HCT116 (cell line): ENCODE results near the gene PCED1A. TPM values are rescaled to one million over a fixed set of nuclear protein-coding genes. Genes with fewer than 3 reads are reported as not detected.

ENCODE experiments used
- ATAC-seq: fragments of 200-7000 bp; cut with Tn5 transposase; 2 replicates; pipeline ENCODE4 v1.9.1; 2020; ENCODE audit warnings: mild to moderate bottlenecking, moderate library complexity
- BruUV-seq: library from RNA; stranded (reverse); fragments of 400-500 nt; replicated peaks from 2 replicates; lab custom pipeline; 2021; lab: Mats Ljungman, UMichigan
- CTCF ChIA-PET: fragments of 300-600 bp; sonication (Branson Sonifier 250); formaldehyde crosslinking; loops from one replicate; lab custom pipeline; 2021; ENCODE audit warnings: antibody characterized with exemption; lab: Charles Lee
- POLR2A ChIA-PET: fragments of 300-600, 350-600 bp; sonication (Branson Sonifier 250); formaldehyde crosslinking; loops from one replicate; lab custom pipeline; 2021; ENCODE audit warnings: antibody characterized with exemption; lab: Charles Lee
- RAD21 ChIA-PET, 2 experiments: fragments of 300-600 bp; sonication (Branson Sonifier 250); formaldehyde crosslinking; loops; one replicate each; lab custom pipeline; 2023; ENCODE audit warnings: low total read pairs in 2 of 2; ENCODE audit not compliant: uncharacterized antibody in 2 of 2, unreplicated experiment in 2 of 2, low non-redundant PET in 1 of 2; lab: Charles Lee
- DNase-seq: peaks from one replicate; pipeline ENCODE4 v3.0.0-alpha.2; 2010; ENCODE audit warnings: low read depth, low spot score
- H2AFZ ChIP-seq: fragments of 200-600 bp; shearing (Covaris generic), sonication (generic); 2 replicates; pipeline ENCODE4 v1.6.1; 2017; ENCODE audit warnings: low read depth, mixed run types, mixed read lengths, antibody characterized with exemption, low read length; ENCODE audit not compliant: poor library complexity, severe bottlenecking
- H3K27ac ChIP-seq: 2 replicates; pipeline ENCODE4 v1.5.1; 2012; ENCODE audit warnings: low read depth, low read length
- H3K27me3 ChIP-seq: fragments of 200-600 bp; sonication (generic); 2 replicates; pipeline ENCODE4 v1.6.1; 2016; ENCODE audit warnings: mixed run types, low read length, mixed read lengths; ENCODE audit not compliant: insufficient read depth
- H3K36me3 ChIP-seq, 2 experiments: fragments of 200-500 bp in 1 of 2; fragments of 200-600 bp in 1 of 2; sonication (Bioruptor generic) in 1 of 2; sonication (generic) in 1 of 2; 2 replicates each; pipeline versions ENCODE4 v1.5.1 to v1.6.1; 2014 to 2016; ENCODE audit warnings: low read length in 2 of 2, inconsistent platforms in 1 of 2, mixed read lengths in 1 of 2, mixed run types in 1 of 2; ENCODE audit not compliant: insufficient read depth in 2 of 2, control insufficient read depth in 1 of 2
- H3K4me1 ChIP-seq, 2 experiments: fragments of 200-600 bp in 1 of 2; sonication (generic) in 1 of 2; 2 replicates each; pipeline versions ENCODE4 v1.5.1 to v1.6.1; 2012 to 2017; ENCODE audit warnings: low read length in 2 of 2, inconsistent platforms in 1 of 2, mild to moderate bottlenecking in 1 of 2, mixed read lengths in 1 of 2, mixed run types in 1 of 2, moderate library complexity in 1 of 2; ENCODE audit not compliant: insufficient read depth in 2 of 2, control insufficient read depth in 1 of 2
- H3K4me2 ChIP-seq: fragments of 200-600 bp; sonication (generic); 2 replicates; pipeline ENCODE4 v1.6.1; 2017; ENCODE audit warnings: mixed run types, low read length, mixed read lengths
- H3K4me3 ChIP-seq, 2 experiments: fragments of 200-600 bp in 1 of 2; sonication (generic) in 1 of 2; replicated peaks in 1 of 2; 2 replicates each; pipeline ENCODE4 v1.5.1; 2011 to 2016; ENCODE audit warnings: low read length in 2 of 2, control low read depth in 1 of 2, low read depth in 1 of 2, mild to moderate bottlenecking in 1 of 2, mixed read lengths in 1 of 2, mixed run types in 1 of 2
- H3K79me2 ChIP-seq: fragments of 200-600 bp; sonication (generic); 2 replicates; pipeline ENCODE4 v1.6.1; 2017; ENCODE audit warnings: mild to moderate bottlenecking, mixed run types, low read length, moderate library complexity, mixed read lengths; ENCODE audit not compliant: insufficient read depth
- H3K9ac ChIP-seq: fragments of 200-600 bp; sonication (generic); 2 replicates; pipeline ENCODE4 v1.6.1; 2016; ENCODE audit warnings: low read length, mixed read lengths
- H3K9me2 ChIP-seq: fragments of 200-600 bp; sonication (generic), shearing (Covaris generic); 2 replicates; pipeline ENCODE4 v1.6.1; 2017; ENCODE audit warnings: mixed run types, mild to moderate bottlenecking, moderate library complexity; ENCODE audit not compliant: insufficient read depth
- H3K9me3 ChIP-seq, 2 experiments: fragments of 200-500 bp in 1 of 2; fragments of 200-600 bp in 1 of 2; sonication (Bioruptor generic) in 1 of 2; sonication (generic) in 1 of 2; 2 replicates each; pipeline ENCODE4 v1.6.1; 2014 to 2017; ENCODE audit warnings: low read length in 2 of 2, mixed read lengths in 2 of 2, inconsistent platforms in 1 of 2, low read depth in 1 of 2, mild to moderate bottlenecking in 1 of 2, mixed run types in 1 of 2, moderate library complexity in 1 of 2; ENCODE audit not compliant: control insufficient read depth in 1 of 2, insufficient read depth in 1 of 2
- H4K20me1 ChIP-seq: fragments of 200-600 bp; sonication (generic), shearing (Covaris generic); 2 replicates; pipeline ENCODE4 v1.6.1; 2017; ENCODE audit warnings: mixed run types, mild to moderate bottlenecking, moderate library complexity; ENCODE audit not compliant: insufficient read depth
- CEBPB ChIP-seq: IDR thresholded peaks from 2 replicates; pipeline ENCODE4 v1.6.1; 2012; ENCODE audit warnings: low read depth
- EGR1 ChIP-seq: IDR thresholded peaks from 2 replicates; pipeline ENCODE4 v1.6.1; 2012; ENCODE audit warnings: low read depth
- ELF1 ChIP-seq: IDR thresholded peaks from 2 replicates; pipeline ENCODE4 v1.6.1; 2012; ENCODE audit warnings: low read depth, borderline replicate concordance
- EZH2phosphoT487 ChIP-seq: fragments of 200-600 bp; IDR thresholded peaks from 2 replicates; pipeline ENCODE4 v1.6.1; 2018; ENCODE audit warnings: antibody characterized with exemption, borderline replicate concordance
- FOSL1 ChIP-seq: IDR thresholded peaks from 2 replicates; pipeline ENCODE4 v1.6.1; 2012; ENCODE audit warnings: low read depth
- POLR2A ChIP-seq: IDR thresholded peaks from 2 replicates; pipeline ENCODE4 v1.7.0; 2011; ENCODE audit warnings: borderline replicate concordance; ENCODE audit not compliant: insufficient read depth, insufficient read length; ENCODE audit errors: extremely low read depth
- POLR2AphosphoS5 ChIP-seq: IDR thresholded peaks from 2 replicates; pipeline ENCODE4 v1.6.1; 2011; ENCODE audit warnings: mild to moderate bottlenecking, low read depth, low read length, moderate library complexity
- RAD21 ChIP-seq: IDR thresholded peaks from 2 replicates; pipeline ENCODE4 v1.6.1; 2012; ENCODE audit warnings: low read depth, mild to moderate bottlenecking
- SIN3A ChIP-seq: IDR thresholded peaks from 2 replicates; pipeline ENCODE4 v1.6.1; 2012; ENCODE audit warnings: low read depth
- YY1 ChIP-seq: IDR thresholded peaks from 2 replicates; pipeline ENCODE4 v1.6.1; 2011; ENCODE audit warnings: low read length, low read depth, moderate library complexity, mild to moderate bottlenecking; ENCODE audit not compliant: insufficient replicate concordance; ENCODE audit errors: extremely low read depth
- intact Hi-C: fragments of 100-400 bp; cut with micrococcal nuclease; formaldehyde crosslinking; loops from 2 replicates; pipeline ENCODE4 v1.10.0; 2022
- total RNA-seq: library from RNA; stranded (reverse); gene quantifications from one replicate; pipeline ENCODE4 v1.2.1, GENCODE V29; 2021; ENCODE audit not compliant: unreplicated experiment
- TF ChIP-seq, protein P1 (sequence below): IDR thresholded peaks from 2 replicates; pipeline ENCODE4 v1.6.1; 2012
- TF ChIP-seq, protein P2 (sequence below): IDR thresholded peaks from 2 replicates; pipeline ENCODE4 v1.6.1; 2012
- TF ChIP-seq, protein P3 (sequence below): IDR thresholded peaks from 2 replicates; pipeline ENCODE4 v1.6.1; 2011; ENCODE audit warnings: mild to moderate bottlenecking, low read length, moderate library complexity; ENCODE audit not compliant: insufficient replicate concordance; ENCODE audit errors: extremely low read depth
- TF ChIP-seq, protein P4 (sequence below): IDR thresholded peaks from 2 replicates; pipeline ENCODE4 v1.6.1; 2012; ENCODE audit warnings: low read depth

Gene PCED1A
- total RNA-seq, 1 experiment from 2014 or later, result 31.8 TPM

DNA sequence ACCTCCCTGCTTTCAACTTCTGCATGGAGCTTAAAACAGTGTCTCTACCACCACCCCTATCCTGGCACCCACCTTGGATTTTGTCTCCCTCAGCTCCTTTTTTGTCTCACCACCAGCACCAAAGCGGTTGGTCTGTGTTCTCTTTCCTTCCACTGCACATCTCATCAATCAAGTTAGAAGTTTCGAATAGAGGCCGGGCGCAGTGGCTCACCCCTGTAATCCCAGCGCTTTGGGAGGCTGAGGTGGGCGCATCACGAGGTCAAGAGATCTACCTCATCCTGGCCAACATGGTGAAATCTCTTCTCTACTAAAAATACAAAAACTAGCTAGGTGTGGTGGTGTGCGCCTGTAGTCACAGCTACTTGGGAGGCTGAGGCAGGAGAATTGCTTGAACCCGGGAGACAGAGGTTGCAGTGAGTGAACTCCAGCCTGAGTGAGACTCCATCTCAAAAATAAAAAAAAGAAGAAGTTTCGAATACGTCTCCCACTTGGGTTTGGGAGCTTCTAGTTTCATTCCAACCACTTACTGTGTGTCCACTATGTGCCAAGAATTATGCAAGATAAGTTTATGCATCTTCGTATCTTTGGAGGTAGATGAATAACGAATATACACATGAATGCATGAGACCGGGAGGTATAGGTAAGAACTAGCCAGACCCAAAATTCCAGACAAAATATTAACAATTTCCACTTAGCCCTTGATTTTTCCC lies 5.9 kb downstream of the PCED1A start:
- RAD21 ChIA-PET, result no interaction called here
- H3K79me2 ChIP-seq, result peaks cover 3% of the 10 kb centered on the region; the same call in 1 of the 2 replicates
- no peak overlapping the region for H3K9ac ChIP-seq
- H3K4me1 ChIP-seq, result peaks cover 6 to 13% of the 10 kb centered on the region in 2 experiments
- CTCF ChIA-PET, result no interaction called here
- H4K20me1 ChIP-seq, result no peaks in the 10 kb centered on the region
- ATAC-seq (no peak), DNase-seq (no peak)
- H3K9me3 ChIP-seq, result no peaks in the 10 kb centered on the region
- no peak overlapping the region for H3K4me2 ChIP-seq
- H2AFZ ChIP-seq, result no peak overlapping the region
- intact Hi-C loops, result no loop called here
- no peaks in the 10 kb centered on the region for H3K9me2 ChIP-seq
- POLR2A ChIA-PET, result no interaction called here
- TF ChIP-seq EZH2phosphoT487 (no peak), ELF1 (no peak), SIN3A (no peak), POLR2AphosphoS5 (no peak), POLR2A (no peak), YY1 (no peak)
- TF ChIP-seq, protein P1, sequence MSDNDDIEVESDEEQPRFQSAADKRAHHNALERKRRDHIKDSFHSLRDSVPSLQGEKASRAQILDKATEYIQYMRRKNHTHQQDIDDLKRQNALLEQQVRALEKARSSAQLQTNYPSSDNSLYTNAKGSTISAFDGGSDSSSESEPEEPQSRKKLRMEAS, result no peak
- TF ChIP-seq, all 23 proteins: peak for 0
- H3K27me3 ChIP-seq, result no peaks in the 10 kb centered on the region
- H3K27ac ChIP-seq, result no peak overlapping the region
- no peak overlapping the region for H3K4me3 ChIP-seq
- no TSS peak for BruUV-seq
- no peaks in the 10 kb centered on the region for H3K36me3 ChIP-seq

DNA sequence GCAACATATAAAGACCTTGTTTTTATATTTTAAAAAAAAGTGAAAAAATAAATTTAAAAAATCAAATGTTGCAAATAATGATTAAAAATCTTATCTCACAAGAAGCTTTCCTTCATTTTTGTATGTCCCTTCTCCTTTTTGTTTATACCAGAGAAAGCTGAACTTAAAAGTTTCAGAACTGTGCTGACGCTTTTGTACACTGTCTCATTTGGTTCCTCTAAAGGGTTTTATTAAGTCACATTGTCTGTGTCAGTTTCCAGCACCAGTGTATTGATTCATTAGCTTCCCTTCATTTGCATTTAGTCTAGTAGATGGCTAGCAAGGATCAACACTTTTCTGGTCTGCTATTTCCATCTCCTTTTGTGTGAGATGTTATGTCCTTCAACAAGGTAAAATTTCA lies 6.7 kb downstream of the PCED1A start:
- H3K9me2 ChIP-seq, result no peaks in the 10 kb centered on the region
- peaks cover 2% of the 10 kb centered on the region; the same call in 1 of the 2 replicates for H3K27me3 ChIP-seq
- no peak overlapping the region for H3K4me2 ChIP-seq
- intact Hi-C loops, result no loop called here
- no peak for DNase-seq
- H3K9ac ChIP-seq, result no peak overlapping the region
- H2AFZ ChIP-seq, result no peak overlapping the region
- CTCF ChIA-PET, result no interaction called here
- no peaks in the 10 kb centered on the region for H3K36me3 ChIP-seq
- peaks cover 6 to 10% of the 10 kb centered on the region in 2 experiments for H3K4me1 ChIP-seq
- POLR2A ChIA-PET, result no interaction called here
- H3K27ac ChIP-seq, result no peak overlapping the region
- no peak overlapping the region for H3K4me3 ChIP-seq
- no peak for ATAC-seq
- no peaks in the 10 kb centered on the region for H3K9me3 ChIP-seq
- no peaks in the 10 kb centered on the region for H4K20me1 ChIP-seq
- RAD21 ChIA-PET, result no interaction called here
- H3K79me2 ChIP-seq, result no peaks in the 10 kb centered on the region
- BruUV-seq, result no TSS peak
- TF ChIP-seq FOSL1 (no peak), RAD21 (no peak), SIN3A (no peak), EGR1 (no peak), POLR2AphosphoS5 (no peak), CEBPB (no peak), EZH2phosphoT487 (no peak)
- TF ChIP-seq, protein P2, sequence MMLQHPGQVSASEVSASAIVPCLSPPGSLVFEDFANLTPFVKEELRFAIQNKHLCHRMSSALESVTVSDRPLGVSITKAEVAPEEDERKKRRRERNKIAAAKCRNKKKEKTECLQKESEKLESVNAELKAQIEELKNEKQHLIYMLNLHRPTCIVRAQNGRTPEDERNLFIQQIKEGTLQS, result no peak
- TF ChIP-seq, protein P3, sequence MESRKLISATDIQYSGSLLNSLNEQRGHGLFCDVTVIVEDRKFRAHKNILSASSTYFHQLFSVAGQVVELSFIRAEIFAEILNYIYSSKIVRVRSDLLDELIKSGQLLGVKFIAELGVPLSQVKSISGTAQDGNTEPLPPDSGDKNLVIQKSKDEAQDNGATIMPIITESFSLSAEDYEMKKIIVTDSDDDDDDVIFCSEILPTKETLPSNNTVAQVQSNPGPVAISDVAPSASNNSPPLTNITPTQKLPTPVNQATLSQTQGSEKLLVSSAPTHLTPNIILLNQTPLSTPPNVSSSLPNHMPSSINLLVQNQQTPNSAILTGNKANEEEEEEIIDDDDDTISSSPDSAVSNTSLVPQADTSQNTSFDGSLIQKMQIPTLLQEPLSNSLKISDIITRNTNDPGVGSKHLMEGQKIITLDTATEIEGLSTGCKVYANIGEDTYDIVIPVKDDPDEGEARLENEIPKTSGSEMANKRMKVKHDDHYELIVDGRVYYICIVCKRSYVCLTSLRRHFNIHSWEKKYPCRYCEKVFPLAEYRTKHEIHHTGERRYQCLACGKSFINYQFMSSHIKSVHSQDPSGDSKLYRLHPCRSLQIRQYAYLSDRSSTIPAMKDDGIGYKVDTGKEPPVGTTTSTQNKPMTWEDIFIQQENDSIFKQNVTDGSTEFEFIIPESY, result no peak
- TF ChIP-seq, protein P4, sequence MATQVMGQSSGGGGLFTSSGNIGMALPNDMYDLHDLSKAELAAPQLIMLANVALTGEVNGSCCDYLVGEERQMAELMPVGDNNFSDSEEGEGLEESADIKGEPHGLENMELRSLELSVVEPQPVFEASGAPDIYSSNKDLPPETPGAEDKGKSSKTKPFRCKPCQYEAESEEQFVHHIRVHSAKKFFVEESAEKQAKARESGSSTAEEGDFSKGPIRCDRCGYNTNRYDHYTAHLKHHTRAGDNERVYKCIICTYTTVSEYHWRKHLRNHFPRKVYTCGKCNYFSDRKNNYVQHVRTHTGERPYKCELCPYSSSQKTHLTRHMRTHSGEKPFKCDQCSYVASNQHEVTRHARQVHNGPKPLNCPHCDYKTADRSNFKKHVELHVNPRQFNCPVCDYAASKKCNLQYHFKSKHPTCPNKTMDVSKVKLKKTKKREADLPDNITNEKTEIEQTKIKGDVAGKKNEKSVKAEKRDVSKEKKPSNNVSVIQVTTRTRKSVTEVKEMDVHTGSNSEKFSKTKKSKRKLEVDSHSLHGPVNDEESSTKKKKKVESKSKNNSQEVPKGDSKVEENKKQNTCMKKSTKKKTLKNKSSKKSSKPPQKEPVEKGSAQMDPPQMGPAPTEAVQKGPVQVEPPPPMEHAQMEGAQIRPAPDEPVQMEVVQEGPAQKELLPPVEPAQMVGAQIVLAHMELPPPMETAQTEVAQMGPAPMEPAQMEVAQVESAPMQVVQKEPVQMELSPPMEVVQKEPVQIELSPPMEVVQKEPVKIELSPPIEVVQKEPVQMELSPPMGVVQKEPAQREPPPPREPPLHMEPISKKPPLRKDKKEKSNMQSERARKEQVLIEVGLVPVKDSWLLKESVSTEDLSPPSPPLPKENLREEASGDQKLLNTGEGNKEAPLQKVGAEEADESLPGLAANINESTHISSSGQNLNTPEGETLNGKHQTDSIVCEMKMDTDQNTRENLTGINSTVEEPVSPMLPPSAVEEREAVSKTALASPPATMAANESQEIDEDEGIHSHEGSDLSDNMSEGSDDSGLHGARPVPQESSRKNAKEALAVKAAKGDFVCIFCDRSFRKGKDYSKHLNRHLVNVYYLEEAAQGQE, result no peak
